K562 (cell line): ENCODE results near the gene PTPRE. TPM values are rescaled to one million over a fixed set of nuclear protein-coding genes. Genes with fewer than 3 reads are reported as not detected.

ENCODE experiments used
- ATAC-seq: fragments of 200-7000 bp; cut with Tn5 transposase; 3 replicates; pipeline ENCODE4 v1.9.1; 2020; ENCODE audit warnings: moderate library complexity
- BruUV-seq: library from RNA; stranded (reverse); fragments of 400-500 nt; replicated peaks from 2 replicates; lab custom pipeline; 2021; lab: Mats Ljungman, UMichigan
- CTCF ChIA-PET: fragments of 300-600 bp; formaldehyde crosslinking; extraction: SDS; loops from one replicate; lab custom pipeline; 2021; ENCODE audit warnings: low intra/inter-chr PET ratio; lab: Yijun Ruan, JAX
- POLR2A ChIA-PET: fragments of 300-600, 350-650 bp; sonication (Branson Sonifier 250); formaldehyde crosslinking; extraction: SDS; loops from one replicate; lab custom pipeline; 2021; ENCODE audit warnings: antibody characterized with exemption, inconsistent platforms; lab: Yijun Ruan, JAX
- DNase-seq, 4 experiments: peaks; one replicate each; pipeline versions ENCODE4 v3.0.0 to v3.0.0-alpha.2; 2011 to 2018; ENCODE audit warnings: low spot score in 3 of 4, mixed read lengths in 3 of 4; ENCODE audit errors: extremely low read depth in 1 of 4
- FAIRE-seq: peaks from 2 replicates; lab custom pipeline; 2011; peaks lifted over from hg19 to GRCh38; lab: Jason Lieb, UNC
- H2AFZ ChIP-seq: 2 replicates; pipeline ENCODE4 v1.6.0; 2011; ENCODE audit warnings: low read depth, low read length, control low read depth, inconsistent platforms
- H3K27ac ChIP-seq: fragments of 200-600 bp; 3 replicates; pipeline ENCODE4 v1.8.0; 2011; ENCODE audit warnings: low read depth, mild to moderate bottlenecking, control low read depth, inconsistent platforms, low read length, moderate library complexity, mixed read lengths; ENCODE audit errors: extremely low read depth
- H3K27me3 ChIP-seq, 2 experiments: fragments of 300-600 bp in 1 of 2; 2 replicates in 1 of 2; 3 replicates in 1 of 2; pipeline versions ENCODE4 v1.6.0 to v1.8.0; 2011; ENCODE audit warnings: inconsistent platforms in 2 of 2, low read length in 2 of 2, mild to moderate bottlenecking in 1 of 2, mixed read lengths in 1 of 2, moderate library complexity in 1 of 2; ENCODE audit not compliant: control insufficient read depth in 2 of 2, insufficient read depth in 2 of 2
- H3K36me3 ChIP-seq: fragments of 300-600 bp; 3 replicates; pipeline ENCODE4 v1.8.0; 2011; ENCODE audit warnings: mild to moderate bottlenecking, low read length, inconsistent platforms; ENCODE audit not compliant: control insufficient read depth, insufficient read depth
- H3K4me1 ChIP-seq, 2 experiments: fragments of 200-600 bp in 1 of 2; replicated peaks in 1 of 2; 2 replicates in 1 of 2; 3 replicates in 1 of 2; pipeline versions ENCODE4 v1.5.1 to v1.8.0; 2011; ENCODE audit warnings: inconsistent platforms in 2 of 2, low read length in 2 of 2, mild to moderate bottlenecking in 1 of 2, mixed read lengths in 1 of 2, moderate library complexity in 1 of 2; ENCODE audit not compliant: control insufficient read depth in 2 of 2, insufficient read depth in 2 of 2
- H3K4me2 ChIP-seq: 2 replicates; pipeline ENCODE4 v1.6.1; 2011; ENCODE audit warnings: low read length, control low read depth, inconsistent platforms, mixed read lengths; ENCODE audit not compliant: insufficient read depth
- H3K4me3 ChIP-seq: fragments of 200-600 bp; sonication (generic), shearing (Covaris generic); 2 replicates; pipeline ENCODE4 v1.5.1; 2016; ENCODE audit warnings: control low read depth, inconsistent platforms
- H3K79me2 ChIP-seq: fragments of 200-600 bp; 3 replicates; pipeline ENCODE4 v1.8.0; 2011; ENCODE audit warnings: low read length, inconsistent platforms; ENCODE audit not compliant: control insufficient read depth, insufficient read depth
- H3K9ac ChIP-seq, 2 experiments: 2 replicates each; pipeline versions ENCODE4 v1.6.0 to v1.6.1; 2011; ENCODE audit warnings: low read depth in 2 of 2, low read length in 2 of 2, control low read depth in 1 of 2, inconsistent platforms in 1 of 2, mild to moderate bottlenecking in 1 of 2, mixed read lengths in 1 of 2; ENCODE audit not compliant: insufficient read depth in 1 of 2
- H3K9me1 ChIP-seq: one replicate; pipeline ENCODE4 v1.6.0; 2011; ENCODE audit warnings: inconsistent platforms, mild to moderate bottlenecking, low read length, moderate library complexity; ENCODE audit not compliant: control insufficient read depth, insufficient read depth
- H3K9me3 ChIP-seq: replicated peaks from 2 replicates; pipeline ENCODE4 v1.5.1; 2011; ENCODE audit warnings: low read depth, low read length, inconsistent platforms; ENCODE audit not compliant: control insufficient read depth, insufficient read depth
- H4K20me1 ChIP-seq: replicated peaks from 2 replicates; pipeline ENCODE4 v1.6.1; 2011; ENCODE audit warnings: low read length, inconsistent platforms, mixed read lengths; ENCODE audit not compliant: control insufficient read depth, insufficient read depth
- CHCHD3 ChIP-seq: fragments of 250-450 bp; sonication (Bioruptor Pico); IDR thresholded peaks from 2 replicates; pipeline ENCODE4 v2.1.2; 2022; ENCODE audit warnings: mild to moderate bottlenecking
- COPS2 ChIP-seq: fragments of 450-650 bp; conservative IDR thresholded peaks from 2 replicates; pipeline ENCODE4 v1.6.1; 2016; ENCODE audit warnings: mild to moderate bottlenecking, moderate library complexity
- CREBBP ChIP-seq: IDR thresholded peaks from one replicate; pipeline ENCODE4 v1.6.1; 2012; ENCODE audit warnings: low read depth, mild to moderate bottlenecking, control low read depth, inconsistent platforms, low read length
- ETV1 ChIP-seq: fragments of 450-650 bp; conservative IDR thresholded peaks from 2 replicates; pipeline ENCODE4 v1.6.1; 2016; ENCODE audit warnings: missing genetic modification characterization, control low read depth, low read depth, missing compliant biosample characterization
- HNRNPLL ChIP-seq: fragments of 200-400 bp; formaldehyde crosslinking; IDR thresholded peaks from 2 replicates; pipeline ENCODE4 v1.6.1; 2017; ENCODE audit warnings: low read length, low read depth, mild to moderate bottlenecking; ENCODE audit not compliant: poor library complexity, severe bottlenecking
- MCM5 ChIP-seq: fragments of 450-650 bp; IDR thresholded peaks from 2 replicates; pipeline ENCODE4 v1.6.1; 2016; ENCODE audit warnings: low read depth
- NFATC3 ChIP-seq: fragments of 450-650 bp; IDR thresholded peaks from 2 replicates; pipeline ENCODE4 v1.6.1; 2017; ENCODE audit warnings: mild to moderate bottlenecking
- NR1H2 ChIP-seq: sonication (generic); formaldehyde crosslinking; IDR thresholded peaks from 2 replicates; pipeline ENCODE4 v1.4.0; 2020; ENCODE audit warnings: mild to moderate bottlenecking, missing genetic modification reagents
- RB1 ChIP-seq: fragments of 450-650 bp; IDR thresholded peaks from 2 replicates; pipeline ENCODE4 v1.6.1; 2017; ENCODE audit warnings: low read depth, mild to moderate bottlenecking
- RBM14 ChIP-seq: fragments of 200-400 bp; formaldehyde crosslinking; IDR thresholded peaks from 2 replicates; pipeline ENCODE4 v1.6.1; 2018; ENCODE audit warnings: low read depth, mild to moderate bottlenecking, low read length, moderate library complexity, borderline replicate concordance; ENCODE audit not compliant: insufficient read depth
- RFX5 ChIP-seq: IDR thresholded peaks from 2 replicates; pipeline ENCODE4 v1.6.1; 2011; ENCODE audit warnings: low read depth, mild to moderate bottlenecking, improper control_type of control experiment, low read length
- SIN3B ChIP-seq: fragments of 450-650 bp; IDR thresholded peaks from 2 replicates; pipeline ENCODE4 v1.6.1; 2017; ENCODE audit warnings: low read depth, mild to moderate bottlenecking, moderate library complexity
- SREBF2 ChIP-seq: sonication (generic); formaldehyde crosslinking; IDR thresholded peaks from 2 replicates; pipeline ENCODE4 v1.4.0; 2020; ENCODE audit warnings: mild to moderate bottlenecking, missing genetic modification reagents
- TGIF2 ChIP-seq: sonication (generic); formaldehyde crosslinking; IDR thresholded peaks from 2 replicates; pipeline ENCODE4 v1.8.1; 2022; ENCODE audit warnings: mild to moderate bottlenecking, missing genetic modification reagents, moderate library complexity
- THRAP3 ChIP-seq: fragments of 450-650 bp; IDR thresholded peaks from 2 replicates; pipeline ENCODE4 v1.6.1; 2016; ENCODE audit warnings: mild to moderate bottlenecking, inconsistent platforms, borderline replicate concordance
- WHSC1 ChIP-seq: IDR thresholded peaks from one replicate; pipeline ENCODE4 v1.6.1; 2012; ENCODE audit warnings: low read length, control low read depth, inconsistent platforms
- ZNF134 ChIP-seq: fragments of 250-450 bp; sonication (Bioruptor Pico); conservative IDR thresholded peaks from 2 replicates; pipeline ENCODE4 v1.4.0; 2020
- ZNF24 ChIP-seq: fragments of 450-650 bp; IDR thresholded peaks from 2 replicates; pipeline ENCODE4 v1.6.1; 2016
- WGBS: fragments of 100-300 bp; shearing (Covaris generic); methylation state at CpG from one replicate; pipeline ENCODE4 v1.1.6; 2016; ENCODE audit warnings: low coverage, mixed read lengths; ENCODE audit not compliant: insufficient coverage; ENCODE audit errors: missing lambda C conversion rate; 5-methylcytosine and 5-hydroxymethylcytosine counted together
- in situ Hi-C: fragments of 300-500 bp; cut with MboI; formaldehyde crosslinking; loops from 4 replicates; pipeline ENCODE4 v1.15.0; 2018; ENCODE audit warnings: inconsistent platforms, mixed read lengths
- intact Hi-C: fragments of 100-400 bp; cut with micrococcal nuclease; formaldehyde crosslinking; loops from 2 replicates; pipeline ENCODE4 v1.14.2; 2022
- polyA plus RNA-seq, 8 experiments: library from polyadenylated mRNA; depleted of rRNA in 4 of 8; stranded (reverse) in 5 of 8; unstranded in 3 of 8; fragments of >200 nt; fragmentation: Nextera tagmentation in 2 of 8; fragmentation: Illumina TruSeq in 1 of 8; extraction: Ambion mirVana in 2 of 8; extraction: Trizol in 1 of 8; gene quantifications; 2 replicates each; pipeline versions ENCODE4 v1.2.1 to v1.2.3, GENCODE V29; 2011 to 2014; ENCODE audit warnings: inconsistent platforms in 1 of 8, missing spikeins in 1 of 8
- total RNA-seq, 7 experiments: library from RNA; depleted of rRNA in 6 of 7; stranded (reverse); fragments of >200 nt in 6 of 7; fragmentation: Illumina TruSeq in 2 of 7; extraction: Trizol in 2 of 7; gene quantifications; 2 replicates each; pipeline versions ENCODE4 v1.2.1 to v1.2.3, GENCODE V29; 2011 to 2021; ENCODE audit warnings: low replicate concordance in 1 of 7

Gene PTPRE
- total and polyA plus RNA-seq, 9 of the 15 experiments (the other 6 are each of a cell fraction or from before 2014, with no cell fraction given): 0.01 to 0.13 (median 0.04) TPM; not detected in 4

DNA sequence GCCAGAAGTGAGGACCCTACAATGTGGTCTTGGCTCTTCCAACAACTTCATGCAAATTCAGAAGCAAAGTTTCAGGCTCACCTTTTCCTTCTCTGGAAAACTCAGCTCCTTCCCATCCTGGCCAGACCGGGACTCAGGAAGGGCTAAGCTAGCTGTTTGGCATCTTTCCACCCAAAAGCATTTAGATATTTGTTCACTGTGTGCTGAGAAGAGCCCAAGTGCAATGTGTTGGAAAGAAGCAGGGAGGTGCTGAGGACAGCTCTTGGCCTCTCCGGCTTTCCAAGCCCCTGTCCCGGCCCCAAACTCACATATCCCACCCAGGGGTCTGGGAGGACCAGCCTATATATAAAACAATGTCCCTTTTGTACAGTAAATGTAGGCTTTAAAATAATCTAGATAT, 174.8 kb downstream of the PTPRE start:
- H3K9me3 ChIP-seq: no peaks in the 10 kb centered on the region
- WGBS: 0% methylated on average over 2 of the region's 3 CpGs
- no peak for DNase-seq
- no peak for TF ChIP-seq RB1
- no peak for TF ChIP-seq NFATC3
- no peak for TF ChIP-seq NR1H2 (CRISPR knock-in tag)
- no peak for TF ChIP-seq ZNF24
- TF ChIP-seq TGIF2 (CRISPR knock-in tag): no peak
- no peak for TF ChIP-seq HNRNPLL
- TF ChIP-seq SREBF2: no peak
- no peak for TF ChIP-seq RBM14
- no peak for TF ChIP-seq ZNF134 (CRISPR knock-in tag)
- TF ChIP-seq MCM5: no peak
- TF ChIP-seq CHCHD3 (CRISPR knock-in tag): no peak
- TF ChIP-seq CREBBP: no peak
- TF ChIP-seq SIN3B: no peak
- TF ChIP-seq RFX5: no peak
- TF ChIP-seq ETV1 (tag): no peak
- no peak for TF ChIP-seq WHSC1
- TF ChIP-seq COPS2: no peak
- no peak for TF ChIP-seq THRAP3
- TF ChIP-seq, all 486 proteins: peak for 0
- in situ Hi-C loops (no loop called here), intact Hi-C loops (no loop called here)
- no peak overlapping the region for H3K4me2 ChIP-seq
- 0 out of 2 replicates have a peak, but pooled peaks cover 5% of the 10 kb centered on the region for H4K20me1 ChIP-seq
- no peak overlapping the region for H3K27ac ChIP-seq
- no peaks in the 10 kb centered on the region for H3K36me3 ChIP-seq
- H2AFZ ChIP-seq: no peak overlapping the region
- H3K4me3 ChIP-seq: no peak overlapping the region
- no peak for ATAC-seq
- H3K79me2 ChIP-seq: no peaks in the 10 kb centered on the region
- ChIA-PET POLR2A (no interaction called here), CTCF (no interaction called here)
- no TSS peak for BruUV-seq
- peaks cover 0 to 39% of the 10 kb centered on the region in 2 experiments; a peak in 3 of 5 replicates for H3K27me3 ChIP-seq
- H3K9me1 ChIP-seq: no peaks in the 10 kb centered on the region
- H3K4me1 ChIP-seq: no peaks in the 10 kb centered on the region
- FAIRE-seq: no peak
- no peak overlapping the region for H3K9ac ChIP-seq
